SH-SY5Y (cell line): Measurements from ENCODE around the gene UQCRQ.

ENCODE experiments used
- GATA2 ChIP-seq: IDR thresholded peaks from 2 replicates; pipeline ENCODE4 v1.6.1; 2011; ENCODE audit warnings: mild to moderate bottlenecking, low read depth, low read length
- GATA3 ChIP-seq: IDR thresholded peaks from 2 replicates; pipeline ENCODE4 v1.6.1; 2011; ENCODE audit warnings: low read depth, mild to moderate bottlenecking, low read length, moderate library complexity

GRCh38 chr5:132916086-132916485 is 49.6 kb downstream of the UQCRQ start:
- TF ChIP-seq GATA2 (no peak), GATA3 (no peak)
